ENCODE data around the gene STK11. TPM values are rescaled to one million over a fixed set of nuclear protein-coding genes. Genes with fewer than 3 reads are reported as not detected.

STK11 gene
- total and polyA plus RNA-seq, 9 donors, result 36.9 to 71.2 (median 54.2) TPM

DNA sequence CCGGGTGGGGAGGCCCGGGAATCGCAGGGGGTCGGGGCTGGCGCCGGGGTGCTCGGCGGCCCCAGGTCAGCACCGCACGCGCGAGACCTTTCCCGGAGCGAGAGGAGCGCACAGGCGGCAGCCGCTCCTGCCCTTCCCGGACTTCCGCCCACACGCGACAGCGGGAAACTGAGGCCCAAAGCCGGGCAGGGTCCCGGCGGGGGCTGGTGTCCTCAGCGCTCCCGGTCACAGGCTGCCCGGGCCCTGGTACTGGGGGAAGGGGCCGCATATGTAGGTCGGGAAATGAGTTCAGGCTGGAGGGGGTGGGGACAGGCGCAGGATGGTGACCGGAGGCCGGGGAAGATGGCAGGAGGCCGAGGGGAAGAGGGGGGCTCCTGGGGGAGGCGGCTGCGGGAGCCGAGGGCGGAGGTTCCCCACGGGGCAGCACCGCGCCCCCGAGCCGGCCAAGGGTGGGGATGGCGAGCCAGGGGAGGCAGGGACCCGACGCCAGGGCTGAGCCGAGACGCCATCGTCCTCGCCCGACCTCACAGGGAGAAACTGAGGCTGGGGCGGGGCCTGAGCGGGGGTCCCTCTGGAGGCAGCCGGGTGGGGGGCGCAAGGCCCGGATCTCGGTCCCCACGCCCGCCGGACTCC lies 31.6 kb downstream of the STK11 start:
- TF ChIP-seq, protein P1, sequence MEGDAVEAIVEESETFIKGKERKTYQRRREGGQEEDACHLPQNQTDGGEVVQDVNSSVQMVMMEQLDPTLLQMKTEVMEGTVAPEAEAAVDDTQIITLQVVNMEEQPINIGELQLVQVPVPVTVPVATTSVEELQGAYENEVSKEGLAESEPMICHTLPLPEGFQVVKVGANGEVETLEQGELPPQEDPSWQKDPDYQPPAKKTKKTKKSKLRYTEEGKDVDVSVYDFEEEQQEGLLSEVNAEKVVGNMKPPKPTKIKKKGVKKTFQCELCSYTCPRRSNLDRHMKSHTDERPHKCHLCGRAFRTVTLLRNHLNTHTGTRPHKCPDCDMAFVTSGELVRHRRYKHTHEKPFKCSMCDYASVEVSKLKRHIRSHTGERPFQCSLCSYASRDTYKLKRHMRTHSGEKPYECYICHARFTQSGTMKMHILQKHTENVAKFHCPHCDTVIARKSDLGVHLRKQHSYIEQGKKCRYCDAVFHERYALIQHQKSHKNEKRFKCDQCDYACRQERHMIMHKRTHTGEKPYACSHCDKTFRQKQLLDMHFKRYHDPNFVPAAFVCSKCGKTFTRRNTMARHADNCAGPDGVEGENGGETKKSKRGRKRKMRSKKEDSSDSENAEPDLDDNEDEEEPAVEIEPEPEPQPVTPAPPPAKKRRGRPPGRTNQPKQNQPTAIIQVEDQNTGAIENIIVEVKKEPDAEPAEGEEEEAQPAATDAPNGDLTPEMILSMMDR (IDR thresholded peaks at IDR 0.05), result no peak
- TF ChIP-seq EP300 (IDR thresholded peaks at IDR 0.05), result no peak
- no peak for TF ChIP-seq POLR2A (IDR thresholded peaks at IDR 0.05)

DNA sequence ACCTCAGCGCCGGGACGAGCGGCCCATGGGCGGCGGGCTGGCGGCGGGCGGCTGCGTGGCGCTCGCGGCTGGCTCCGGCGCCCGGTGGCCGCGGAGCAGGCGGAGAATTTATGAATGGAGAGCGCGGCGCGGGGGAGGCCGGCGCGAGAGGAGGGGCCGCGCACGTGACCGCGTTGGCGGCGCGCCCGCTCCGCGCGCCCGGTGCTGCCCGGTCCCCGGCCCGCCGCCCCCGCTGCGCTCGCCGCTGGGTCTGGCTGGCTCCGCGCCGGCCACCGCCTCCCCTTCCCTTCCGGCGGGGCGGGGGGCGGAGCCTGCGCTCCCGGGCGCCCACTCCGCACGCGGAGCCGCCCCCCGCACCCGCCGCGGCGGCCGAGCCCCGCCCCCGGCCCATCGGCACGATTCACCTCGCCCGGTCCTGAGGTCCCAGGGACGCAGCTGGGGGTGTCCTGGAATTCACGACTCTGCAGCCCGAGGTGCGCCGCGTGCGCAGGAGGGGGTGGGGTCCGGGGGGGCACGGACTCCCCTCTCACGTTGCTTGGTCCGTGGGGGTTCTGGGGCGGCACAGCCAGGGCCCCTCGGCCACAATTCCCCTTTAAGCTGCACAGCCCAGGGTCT lies 32.3 kb downstream of the STK11 start, which contains the start of gene CBARP:
TSS of gene CBARP (minus strand) at position 252 of the 615 bp plus-strand sequence. CDS start 1,905 bp downstream, outside the sequence.
- intact Hi-C loops (cut with DNase I), result loop anchor here in 1 of 4 donors (10.0 kb wide), 1 partner anchor 313 kb away; the partner anchor contains the start of gene ARID3A
- no peaks in the 10 kb centered on the region for H3K36me3 ChIP-seq
- H3K4me1 ChIP-seq (ENCODE audit: insufficient read depth), result peaks cover 22% of the 10 kb centered on the region
- peak within 1 kb of the TSS; percentile 37 for H3K4me3 ChIP-seq
- H3K9me3 ChIP-seq, result no peaks in the 10 kb centered on the region
- H3K27me3 ChIP-seq, result peaks cover 4% of the 10 kb centered on the region
- peak within 1 kb of the TSS; percentile 81 to 89 for H3K27ac ChIP-seq
- TF ChIP-seq EP300 (IDR thresholded peaks at IDR 0.05) (no peak), POLR2A (IDR thresholded peaks at IDR 0.05) (no peak)
- TF ChIP-seq, protein P1 (IDR thresholded peaks at IDR 0.05), result no peak
- peak; percentile 52 to 82 (median 76) for DNase-seq
- 1% methylated on average over 36 to 87 of the region's 87 CpGs for WGBS, 3 donors

More for the DNA sequence above, 31.6 kb downstream of the STK11 start:
- Histone ChIP-seq H3K9me3 (no peaks in the 10 kb centered on the region), H3K4me1 (ENCODE audit: insufficient read depth) (peaks cover 28% of the 10 kb centered on the region), H3K4me3 (peak overlapping the region; percentile 37), H3K27me3 (peaks cover 4% of the 10 kb centered on the region), H3K27ac (peak overlapping the region in 1 of 2 donors; percentile 48), H3K36me3 (no peaks in the 10 kb centered on the region)
- intact Hi-C loops (cut with DNase I), result loop anchor here in 1 of 4 donors (10.0 kb wide), 1 partner anchor 312 kb away; the partner anchor contains the start of gene ARID3A
- peak in 3 of 5 donors; percentile 65 to 73 (median 70) for DNase-seq
- WGBS, 3 donors, result 0 to 2% (median 1%) methylated on average over 37 to 60 of the region's 60 CpGs

DNA sequence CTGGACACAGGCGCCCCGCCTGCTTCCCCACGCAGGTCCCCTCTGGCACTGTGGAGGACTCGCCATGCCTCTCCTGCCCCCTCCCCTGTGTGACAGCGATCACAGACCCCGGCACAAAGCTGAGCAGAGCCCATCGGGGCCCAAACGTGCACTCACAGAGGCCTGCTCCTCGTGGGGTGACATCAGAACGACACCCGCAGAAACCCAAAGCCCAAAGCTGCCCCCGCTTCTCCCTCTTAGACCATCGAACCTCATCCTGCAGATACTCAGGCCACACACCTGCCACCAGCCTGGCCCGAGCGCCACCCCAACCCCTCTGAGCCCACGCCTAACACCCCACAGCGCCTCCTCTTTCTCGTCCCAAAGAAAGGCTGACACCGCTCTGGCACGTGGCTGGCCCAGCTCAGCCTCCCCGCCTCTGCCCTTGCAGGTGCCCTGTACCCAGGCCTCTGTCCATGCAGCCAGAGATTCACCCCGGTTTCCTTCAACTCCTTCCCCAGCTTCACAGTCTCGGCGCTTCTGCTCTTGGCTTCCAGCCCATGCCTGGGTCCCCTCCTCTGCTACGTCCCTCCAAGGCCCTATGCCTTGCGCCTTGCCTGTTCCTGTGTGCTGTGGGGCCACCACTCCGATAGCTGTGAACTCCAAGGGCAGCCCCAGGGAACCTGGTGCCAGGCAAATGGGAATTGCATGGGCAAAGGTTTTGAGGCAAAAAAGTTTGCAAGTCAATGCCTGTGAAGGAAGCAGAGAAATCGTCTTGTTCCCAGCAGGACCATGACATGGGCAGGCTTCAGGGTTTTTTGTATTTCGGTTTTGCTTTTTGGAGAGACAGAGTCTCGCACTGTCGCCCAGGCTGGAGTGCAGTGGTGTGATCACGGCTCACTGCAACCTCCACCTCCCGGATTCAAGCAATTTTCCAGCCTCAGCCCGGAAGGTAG lies 33.1 kb downstream of the STK11 start:
- peaks cover 17% of the 10 kb centered on the region for H3K4me1 ChIP-seq (ENCODE audit: insufficient read depth)
- peak in 1 of 5 donors; percentile 66 for DNase-seq
- intact Hi-C loops (cut with DNase I), result loop anchor here in 1 of 4 donors (10.0 kb wide), 1 partner anchor 314 kb away; the partner anchor contains the start of gene ARID3A
- peak overlapping the region; percentile 37 for H3K4me3 ChIP-seq
- no peak for TF ChIP-seq POLR2A (IDR thresholded peaks at IDR 0.05)
- TF ChIP-seq, protein P1 (IDR thresholded peaks at IDR 0.05), result no peak
- no peak for TF ChIP-seq EP300 (IDR thresholded peaks at IDR 0.05)
- peak overlapping the region; percentile 81 to 89 for H3K27ac ChIP-seq
- no peaks in the 10 kb centered on the region for H3K9me3 ChIP-seq
- WGBS, 3 donors, result 50 to 59% (median 55%) methylated on average over 34 of the region's 34 CpGs
- peaks cover 4% of the 10 kb centered on the region for H3K27me3 ChIP-seq
- no peaks in the 10 kb centered on the region for H3K36me3 ChIP-seq

DNA sequence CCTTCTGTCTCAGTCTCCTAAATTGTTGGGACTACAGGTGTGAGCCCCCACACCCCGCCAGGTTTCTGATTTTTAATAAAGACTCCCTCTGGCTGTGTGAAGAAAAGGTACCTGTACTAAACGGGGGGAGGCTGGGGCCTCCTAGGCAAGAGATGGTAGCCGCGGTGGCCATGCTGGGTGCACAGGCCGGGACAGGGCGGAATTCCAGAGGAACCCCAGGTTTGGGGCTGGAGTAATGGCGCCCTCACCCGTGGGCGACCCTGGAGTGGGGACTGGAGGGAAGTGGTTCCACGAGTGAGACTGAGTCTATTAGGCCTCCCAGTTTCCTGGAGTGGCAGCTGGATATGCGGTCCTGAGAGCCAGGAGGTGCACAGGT lies 33.8 kb downstream of the STK11 start:
- WGBS, 3 donors, result 74 to 80% (median 79%) methylated on average over 11 of the region's 11 CpGs

More for the DNA sequence above, 33.8 kb downstream of the STK11 start:
- peaks cover 17% of the 10 kb centered on the region for H3K4me1 ChIP-seq (ENCODE audit: insufficient read depth)
- intact Hi-C loops (cut with DNase I), result loop anchor here in 1 of 4 donors (10.0 kb wide), 1 partner anchor 315 kb away; the partner anchor contains the start of gene ARID3A
- no peak for TF ChIP-seq EP300 (IDR thresholded peaks at IDR 0.05)
- TF ChIP-seq, protein P1 (IDR thresholded peaks at IDR 0.05), result no peak
- TF ChIP-seq POLR2A (IDR thresholded peaks at IDR 0.05), result no peak
- peak in 1 of 5 donors; percentile 69 for DNase-seq
- H3K27ac ChIP-seq, result peak overlapping the region; percentile 81 to 89
- H3K36me3 ChIP-seq, result no peaks in the 10 kb centered on the region
- no peaks in the 10 kb centered on the region for H3K9me3 ChIP-seq
- peaks cover 4% of the 10 kb centered on the region for H3K27me3 ChIP-seq
- H3K4me3 ChIP-seq, result no peak overlapping the region
